Panc1 (cell line): ENCODE results near the gene PPP1R7. TPM values are rescaled to one million over a fixed set of nuclear protein-coding genes. Genes with fewer than 3 reads are reported as not detected.

Experiments used
- ATAC-seq: fragments of 200-7000 bp; cut with Tn5 transposase; 2 replicates; pipeline ENCODE4 v1.9.1; 2020; ENCODE audit warnings: mild to moderate bottlenecking, moderate library complexity
- BruUV-seq: library from RNA; stranded (reverse); fragments of 400-500 nt; replicated peaks from 2 replicates; lab custom pipeline; 2021; lab: Mats Ljungman, UMichigan
- CTCF ChIA-PET: fragments of 300-600 bp; sonication (Branson Sonifier 250); formaldehyde crosslinking; loops from one replicate; lab custom pipeline; 2022; ENCODE audit warnings: antibody characterized with exemption; lab: Charles Lee
- POLR2A ChIA-PET: fragments of 300-600 bp; sonication (Branson Sonifier 250); formaldehyde crosslinking; loops from one replicate; lab custom pipeline; 2022; ENCODE audit warnings: antibody characterized with exemption; lab: Charles Lee
- DNase-seq: peaks from one replicate; pipeline ENCODE4 v3.0.0-alpha.2; 2010; ENCODE audit warnings: low read depth, low spot score
- H3K27ac ChIP-seq: 2 replicates; pipeline ENCODE4 v1.5.1; 2011; ENCODE audit warnings: mild to moderate bottlenecking, low read length, inconsistent platforms
- H3K27me3 ChIP-seq: fragments of 200-500 bp; sonication (Bioruptor generic); 2 replicates; pipeline ENCODE4 v1.6.0; 2014; ENCODE audit warnings: low read length, inconsistent platforms; ENCODE audit not compliant: control insufficient read depth, insufficient read depth
- H3K36me3 ChIP-seq: fragments of 200-500 bp; sonication (Bioruptor generic); 2 replicates; pipeline ENCODE4 v1.5.1; 2014; ENCODE audit warnings: inconsistent platforms, mild to moderate bottlenecking, low read length, moderate library complexity; ENCODE audit not compliant: control insufficient read depth, insufficient read depth
- H3K4me1 ChIP-seq: 2 replicates; pipeline ENCODE4 v1.5.1; 2011; ENCODE audit warnings: inconsistent platforms, mild to moderate bottlenecking, low read length, moderate library complexity; ENCODE audit not compliant: control insufficient read depth, insufficient read depth
- H3K4me3 ChIP-seq, 2 experiments: 2 replicates each; pipeline ENCODE4 v1.5.1; 2011 to 2012; ENCODE audit warnings: low read depth in 2 of 2, low read length in 2 of 2, mild to moderate bottlenecking in 2 of 2, inconsistent platforms in 1 of 2, moderate library complexity in 1 of 2
- H3K9me3 ChIP-seq: fragments of 200-500 bp; sonication (Bioruptor generic); 2 replicates; pipeline ENCODE4 v1.5.1; 2014; ENCODE audit warnings: low read depth, mild to moderate bottlenecking, inconsistent platforms, low read length, moderate library complexity; ENCODE audit not compliant: control insufficient read depth, insufficient read depth
- POLR2AphosphoS5 ChIP-seq: IDR thresholded peaks from 2 replicates; pipeline ENCODE4 v1.6.1; 2012; ENCODE audit warnings: mild to moderate bottlenecking, low read depth, low read length, moderate library complexity
- SIN3A ChIP-seq: IDR thresholded peaks from 2 replicates; pipeline ENCODE4 v1.6.1; 2012; ENCODE audit warnings: low read depth, mild to moderate bottlenecking, low read length, moderate library complexity, borderline replicate concordance; ENCODE audit not compliant: insufficient read depth
- TCF7L2 ChIP-seq: IDR thresholded peaks from 2 replicates; pipeline ENCODE4 v1.6.1; 2011; ENCODE audit warnings: mild to moderate bottlenecking, low read depth, low read length, inconsistent platforms
- in situ Hi-C: cut with HindIII; loops from 2 replicates; pipeline ENCODE4 v1.10.0; 2016; ENCODE audit warnings: low sequenced_read_pairs, low pct_unique_long_range_greater_than_20kb
- intact Hi-C: fragments of 100-400 bp; cut with micrococcal nuclease; formaldehyde crosslinking; loops from one replicate; pipeline ENCODE4 v1.10.0; 2022; ENCODE audit not compliant: unreplicated experiment
- total RNA-seq: library from RNA; stranded (reverse); gene quantifications from one replicate; pipeline ENCODE4 v1.2.1, GENCODE V29; 2021; ENCODE audit not compliant: unreplicated experiment
- TF ChIP-seq, protein P1 (sequence below), 2 experiments: IDR thresholded peaks; 2 replicates each; pipeline ENCODE4 v1.6.1; 2011 to 2012; ENCODE audit warnings: low read depth in 2 of 2, control low read depth in 1 of 2, low read length in 1 of 2, mild to moderate bottlenecking in 1 of 2, moderate library complexity in 1 of 2; ENCODE audit not compliant: insufficient read depth in 1 of 2
- TF ChIP-seq, protein P2 (sequence below): fragments of 450-650 bp; IDR thresholded peaks from 2 replicates; pipeline ENCODE4 v1.5.1; 2017; ENCODE audit warnings: mild to moderate bottlenecking

The PPP1R7 gene
- total RNA-seq, 1 experiment from 2014 or later = 64.2 TPM

DNA sequence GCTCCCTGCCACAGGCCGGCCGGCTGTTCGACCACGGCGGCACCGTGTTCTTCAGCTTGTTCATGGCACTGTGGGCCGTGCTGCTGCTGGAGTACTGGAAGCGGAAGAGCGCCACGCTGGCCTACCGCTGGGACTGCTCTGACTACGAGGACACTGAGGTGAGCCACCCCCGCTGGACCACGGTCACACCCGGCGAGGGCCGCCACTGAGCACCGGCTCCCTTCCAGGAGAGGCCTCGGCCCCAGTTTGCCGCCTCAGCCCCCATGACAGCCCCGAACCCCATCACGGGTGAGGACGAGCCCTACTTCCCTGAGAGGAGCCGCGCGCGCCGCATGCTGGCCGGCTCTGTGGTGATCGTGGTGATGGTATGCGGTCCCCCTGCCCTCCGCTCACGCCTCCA lies 59.0 kb downstream of the PPP1R7 start:
- H3K27ac ChIP-seq = no peak overlapping the region
- no peaks in the 10 kb centered on the region for H3K9me3 ChIP-seq
- DNase-seq (no peak), ATAC-seq (0 out of 2 replicates have a peak, but pooled peaks have one; percentile 9)
- H3K27me3 ChIP-seq = no peaks in the 10 kb centered on the region
- POLR2A ChIA-PET = no interaction called here
- H3K4me1 ChIP-seq = no peaks in the 10 kb centered on the region
- intact Hi-C loops (no loop called here), in situ Hi-C loops (no loop called here)
- TF ChIP-seq, protein P1, sequence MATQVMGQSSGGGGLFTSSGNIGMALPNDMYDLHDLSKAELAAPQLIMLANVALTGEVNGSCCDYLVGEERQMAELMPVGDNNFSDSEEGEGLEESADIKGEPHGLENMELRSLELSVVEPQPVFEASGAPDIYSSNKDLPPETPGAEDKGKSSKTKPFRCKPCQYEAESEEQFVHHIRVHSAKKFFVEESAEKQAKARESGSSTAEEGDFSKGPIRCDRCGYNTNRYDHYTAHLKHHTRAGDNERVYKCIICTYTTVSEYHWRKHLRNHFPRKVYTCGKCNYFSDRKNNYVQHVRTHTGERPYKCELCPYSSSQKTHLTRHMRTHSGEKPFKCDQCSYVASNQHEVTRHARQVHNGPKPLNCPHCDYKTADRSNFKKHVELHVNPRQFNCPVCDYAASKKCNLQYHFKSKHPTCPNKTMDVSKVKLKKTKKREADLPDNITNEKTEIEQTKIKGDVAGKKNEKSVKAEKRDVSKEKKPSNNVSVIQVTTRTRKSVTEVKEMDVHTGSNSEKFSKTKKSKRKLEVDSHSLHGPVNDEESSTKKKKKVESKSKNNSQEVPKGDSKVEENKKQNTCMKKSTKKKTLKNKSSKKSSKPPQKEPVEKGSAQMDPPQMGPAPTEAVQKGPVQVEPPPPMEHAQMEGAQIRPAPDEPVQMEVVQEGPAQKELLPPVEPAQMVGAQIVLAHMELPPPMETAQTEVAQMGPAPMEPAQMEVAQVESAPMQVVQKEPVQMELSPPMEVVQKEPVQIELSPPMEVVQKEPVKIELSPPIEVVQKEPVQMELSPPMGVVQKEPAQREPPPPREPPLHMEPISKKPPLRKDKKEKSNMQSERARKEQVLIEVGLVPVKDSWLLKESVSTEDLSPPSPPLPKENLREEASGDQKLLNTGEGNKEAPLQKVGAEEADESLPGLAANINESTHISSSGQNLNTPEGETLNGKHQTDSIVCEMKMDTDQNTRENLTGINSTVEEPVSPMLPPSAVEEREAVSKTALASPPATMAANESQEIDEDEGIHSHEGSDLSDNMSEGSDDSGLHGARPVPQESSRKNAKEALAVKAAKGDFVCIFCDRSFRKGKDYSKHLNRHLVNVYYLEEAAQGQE (IDR thresholded peaks at IDR 0.05; ENCODE audit: insufficient read depth in 1 of 2, low read depth in 2 of 2, low read length in 1 of 2) = no peak
- TF ChIP-seq POLR2AphosphoS5 (no peak), TCF7L2 (no peak), SIN3A (no peak)
- TF ChIP-seq, protein P2, sequence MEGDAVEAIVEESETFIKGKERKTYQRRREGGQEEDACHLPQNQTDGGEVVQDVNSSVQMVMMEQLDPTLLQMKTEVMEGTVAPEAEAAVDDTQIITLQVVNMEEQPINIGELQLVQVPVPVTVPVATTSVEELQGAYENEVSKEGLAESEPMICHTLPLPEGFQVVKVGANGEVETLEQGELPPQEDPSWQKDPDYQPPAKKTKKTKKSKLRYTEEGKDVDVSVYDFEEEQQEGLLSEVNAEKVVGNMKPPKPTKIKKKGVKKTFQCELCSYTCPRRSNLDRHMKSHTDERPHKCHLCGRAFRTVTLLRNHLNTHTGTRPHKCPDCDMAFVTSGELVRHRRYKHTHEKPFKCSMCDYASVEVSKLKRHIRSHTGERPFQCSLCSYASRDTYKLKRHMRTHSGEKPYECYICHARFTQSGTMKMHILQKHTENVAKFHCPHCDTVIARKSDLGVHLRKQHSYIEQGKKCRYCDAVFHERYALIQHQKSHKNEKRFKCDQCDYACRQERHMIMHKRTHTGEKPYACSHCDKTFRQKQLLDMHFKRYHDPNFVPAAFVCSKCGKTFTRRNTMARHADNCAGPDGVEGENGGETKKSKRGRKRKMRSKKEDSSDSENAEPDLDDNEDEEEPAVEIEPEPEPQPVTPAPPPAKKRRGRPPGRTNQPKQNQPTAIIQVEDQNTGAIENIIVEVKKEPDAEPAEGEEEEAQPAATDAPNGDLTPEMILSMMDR = no peak
- BruUV-seq = no TSS peak
- CTCF ChIA-PET = no interaction called here
- H3K4me3 ChIP-seq = no peak overlapping the region
- H3K36me3 ChIP-seq = no peaks in the 10 kb centered on the region

DNA sequence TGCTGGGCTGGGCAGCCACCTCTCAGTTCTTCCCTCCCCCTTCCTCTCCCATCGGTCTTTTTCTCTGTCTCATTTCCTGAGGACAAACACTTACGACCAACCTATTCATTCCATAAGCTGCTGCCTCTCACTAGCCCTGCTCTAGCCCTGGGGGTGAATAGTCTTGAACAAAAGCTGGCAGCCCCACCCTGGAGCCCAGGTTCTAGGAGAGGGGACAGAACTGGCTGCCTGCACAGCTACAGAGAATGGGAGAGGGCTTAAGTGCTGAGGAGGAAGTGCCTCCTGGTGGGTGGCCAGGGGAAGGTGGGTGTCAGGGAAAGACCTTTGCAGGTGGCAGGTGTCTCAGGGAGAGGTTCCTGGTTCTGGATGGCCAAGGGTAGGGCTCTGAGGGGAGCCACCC lies 61.0 kb downstream of the PPP1R7 start:
- intact Hi-C loops (no loop called here), in situ Hi-C loops (no loop called here)
- Histone ChIP-seq H3K27ac (no peak overlapping the region), H3K9me3 (no peaks in the 10 kb centered on the region), H3K36me3 (no peaks in the 10 kb centered on the region), H3K4me1 (no peaks in the 10 kb centered on the region; the same call in 1 of the 2 replicates), H3K27me3 (no peaks in the 10 kb centered on the region), H3K4me3 (no peak overlapping the region)
- BruUV-seq = no TSS peak
- ATAC-seq (no peak), DNase-seq (no peak)
- CTCF ChIA-PET = no interaction called here
- POLR2A ChIA-PET = no interaction called here
- TF ChIP-seq, protein P1 (IDR thresholded peaks at IDR 0.05; ENCODE audit: insufficient read depth in 1 of 2, low read depth in 2 of 2, low read length in 1 of 2) = no peak
- TF ChIP-seq TCF7L2 (no peak), POLR2AphosphoS5 (no peak), SIN3A (no peak)
- TF ChIP-seq, protein P2 = no peak
